ENCODE data around the gene TUB. TPM values are rescaled to one million over a fixed set of nuclear protein-coding genes. Genes with fewer than 3 reads are reported as not detected.

The TUB gene
- total RNA-seq, 1 experiment from 2014 or later, result 3.3 TPM

DNA sequence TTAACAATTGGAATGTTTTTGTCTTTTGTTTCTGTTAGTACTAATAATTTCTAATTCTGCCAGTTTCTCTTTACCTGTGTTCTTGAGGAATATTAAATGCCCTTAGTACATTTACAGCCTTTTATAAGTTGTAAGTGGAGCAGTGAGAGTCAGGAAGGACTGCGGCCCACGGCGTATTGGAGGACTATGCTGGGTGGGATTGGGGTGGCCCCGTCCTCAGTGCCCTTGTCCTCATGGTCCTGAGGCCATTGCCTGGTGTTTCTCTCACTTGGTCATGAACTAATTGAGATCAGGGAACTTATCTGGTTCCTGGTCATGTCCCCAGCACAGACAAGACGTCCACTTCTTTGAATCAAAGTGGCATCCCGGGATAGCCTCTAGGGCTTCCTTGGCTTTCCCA is 3.3 kb downstream of the TUB start:
- POLR2A ChIA-PET (ENCODE audit: unreplicated experiment), result no interaction called here
- Histone ChIP-seq H3K4me3 (ENCODE audit: low read length) (no peak overlapping the region), H3K4me2 (ENCODE audit: low read length) (no peak overlapping the region)

DNA sequence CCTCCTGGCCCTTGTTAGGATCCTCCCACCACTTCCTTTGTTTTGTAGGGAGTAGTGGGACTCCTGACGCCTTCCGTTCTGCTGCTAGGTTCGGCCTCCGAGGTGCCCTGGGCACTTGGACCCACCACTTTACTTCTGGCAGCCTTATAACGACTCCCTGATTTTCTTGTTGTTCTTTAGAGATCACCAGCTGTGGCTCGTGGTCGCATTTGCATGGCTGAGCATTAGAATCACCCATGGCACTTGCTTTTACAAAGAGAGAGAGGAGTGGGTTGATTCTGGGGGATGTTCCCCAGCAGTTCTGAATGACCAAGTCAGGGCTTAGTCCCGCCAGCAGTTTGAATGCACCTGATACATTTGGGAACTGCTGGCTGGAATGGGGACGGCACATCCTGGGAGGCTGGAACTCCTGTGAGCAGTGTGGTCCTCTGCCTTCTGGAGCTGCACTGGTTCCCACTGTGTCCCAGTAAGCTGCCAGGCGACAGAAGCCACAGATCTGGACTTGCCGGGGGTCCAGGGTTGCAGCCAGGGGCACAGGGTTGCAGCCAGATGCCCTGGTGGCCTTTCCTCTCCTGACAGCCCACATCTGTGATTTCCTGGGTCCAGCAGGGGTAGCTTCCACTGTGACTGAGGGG is 4.1 kb downstream of the TUB start:
- ATAC-seq, result no peak
- H3K4me3 ChIP-seq (ENCODE audit: low read length), result no peak overlapping the region
- H4K20me1 ChIP-seq (ENCODE audit: low read length), result no peaks in the 10 kb centered on the region
- no peaks in the 10 kb centered on the region for H3K4me1 ChIP-seq (ENCODE audit: insufficient read depth, low read length)
- no TSS peak for BruUV-seq (replicated peaks)
- no peaks in the 10 kb centered on the region for H3F3A ChIP-seq (ENCODE audit: low read length, unreplicated experiment)
- TF ChIP-seq EZH2 (IDR thresholded peaks at IDR 0.05; ENCODE audit: low read length, unreplicated experiment), result no peak
- TF ChIP-seq EZH2phosphoT487 (IDR thresholded peaks at IDR 0.05; ENCODE audit: borderline replicate concordance, low read length), result no peak
- TF ChIP-seq CTCF (conservative IDR thresholded peaks at IDR 0.05; ENCODE audit: low read depth, low read length), result no peak
- H2AFZ ChIP-seq (ENCODE audit: low read length), result no peak overlapping the region
- no peak overlapping the region for H3K4me2 ChIP-seq (ENCODE audit: low read length)
- no peaks in the 10 kb centered on the region for H3K9me2 ChIP-seq (replicated peaks; ENCODE audit: low read length)
- CTCF ChIA-PET, result no interaction called here
- H3K27ac ChIP-seq (ENCODE audit: low read length), result no peak overlapping the region
- H3K36me3 ChIP-seq (ENCODE audit: low read depth, low read length), result no peaks in the 10 kb centered on the region
- DNase-seq, result no peak
- H3K79me2 ChIP-seq (ENCODE audit: low read length), result no peaks in the 10 kb centered on the region
- intact Hi-C loops (cut with micrococcal nuclease), result no loop called here
- POLR2A ChIA-PET (ENCODE audit: unreplicated experiment), result no interaction called here
- no peaks in the 10 kb centered on the region for H3K9me3 ChIP-seq (ENCODE audit: low read length)
- peaks cover 10% of the 10 kb centered on the region; the same call in 1 of the 2 replicates for H3K27me3 ChIP-seq (ENCODE audit: low read length)
- H3K9ac ChIP-seq (ENCODE audit: low read length), result no peak overlapping the region

More for the DNA sequence above, 3.3 kb downstream of the TUB start:
- no TSS peak for BruUV-seq (replicated peaks)
- DNase-seq, result no peak
- no peaks in the 10 kb centered on the region for H3F3A ChIP-seq (ENCODE audit: low read length, unreplicated experiment)
- no peaks in the 10 kb centered on the region for H3K36me3 ChIP-seq (ENCODE audit: low read depth, low read length)
- no peaks in the 10 kb centered on the region for H3K79me2 ChIP-seq (ENCODE audit: low read length)
- no peaks in the 10 kb centered on the region for H3K9me2 ChIP-seq (replicated peaks; ENCODE audit: low read length)
- TF ChIP-seq CTCF (conservative IDR thresholded peaks at IDR 0.05; ENCODE audit: low read depth, low read length) (no peak), EZH2phosphoT487 (IDR thresholded peaks at IDR 0.05; ENCODE audit: borderline replicate concordance, low read length) (no peak), EZH2 (IDR thresholded peaks at IDR 0.05; ENCODE audit: low read length, unreplicated experiment) (no peak)
- ATAC-seq, result no peak
- no peaks in the 10 kb centered on the region for H3K9me3 ChIP-seq (ENCODE audit: low read length)
- H3K27me3 ChIP-seq (ENCODE audit: low read length), result peaks cover 10% of the 10 kb centered on the region; the same call in 1 of the 2 replicates
- CTCF ChIA-PET, result no interaction called here
- intact Hi-C loops (cut with micrococcal nuclease), result no loop called here
- H3K4me1 ChIP-seq (ENCODE audit: insufficient read depth, low read length), result no peaks in the 10 kb centered on the region
- no peaks in the 10 kb centered on the region for H4K20me1 ChIP-seq (ENCODE audit: low read length)
- H3K9ac ChIP-seq (ENCODE audit: low read length), result no peak overlapping the region
- no peak overlapping the region for H3K27ac ChIP-seq (ENCODE audit: low read length)
- no peak overlapping the region for H2AFZ ChIP-seq (ENCODE audit: low read length)

- Histone ChIP-seq H3K9ac (ENCODE audit: low read length) (no peak overlapping the region), H3K4me3 (ENCODE audit: low read length) (no peak overlapping the region), H4K20me1 (ENCODE audit: low read length) (no peaks in the 10 kb centered on the region), H3K9me2 (replicated peaks; ENCODE audit: low read length) (no peaks in the 10 kb centered on the region), H2AFZ (ENCODE audit: low read length) (no peak overlapping the region), H3K4me1 (ENCODE audit: insufficient read depth, low read length) (no peaks in the 10 kb centered on the region), H3K27ac (ENCODE audit: low read length) (no peak overlapping the region), H3K9me3 (ENCODE audit: low read length) (no peaks in the 10 kb centered on the region), H3K36me3 (ENCODE audit: low read depth, low read length) (no peaks in the 10 kb centered on the region), H3K4me2 (ENCODE audit: low read length) (no peak overlapping the region), H3K79me2 (ENCODE audit: low read length) (no peaks in the 10 kb centered on the region), H3K27me3 (ENCODE audit: low read length) (0 out of 2 replicates have a peak, but pooled peaks cover 7% of the 10 kb centered on the region), H3F3A (ENCODE audit: low read length, unreplicated experiment) (no peaks in the 10 kb centered on the region)
- ATAC-seq (no peak), DNase-seq (no peak)
- no peak for TF ChIP-seq EZH2 (IDR thresholded peaks at IDR 0.05; ENCODE audit: low read length, unreplicated experiment)
- no peak for TF ChIP-seq EZH2phosphoT487 (IDR thresholded peaks at IDR 0.05; ENCODE audit: borderline replicate concordance, low read length)
- no peak for TF ChIP-seq CTCF (conservative IDR thresholded peaks at IDR 0.05; ENCODE audit: low read depth, low read length)
- BruUV-seq (replicated peaks), result no TSS peak
- intact Hi-C loops (cut with micrococcal nuclease), result no loop called here
- ChIA-PET CTCF (no interaction called here), POLR2A (ENCODE audit: unreplicated experiment) (no interaction called here)
These were observed 5.0 kb downstream of the TUB start for GRCh38 chr11:8086001-8086479.
